ENCODE data around the gene ALDH1L2.

- TF ChIP-seq CTCF (IDR thresholded peaks at IDR 0.05; ENCODE audit: low read depth, low read length), result no peak
- no peak for TF ChIP-seq EZH2phosphoT487 (IDR thresholded peaks at IDR 0.05; ENCODE audit: low read depth)
Observed at GRCh38 chr12:105001476-105001875, 82.8 kb downstream of the ALDH1L2 start.

All from OCI-LY3 (cell line).